ENCODE measurements around the gene CNTLN.

DNA sequence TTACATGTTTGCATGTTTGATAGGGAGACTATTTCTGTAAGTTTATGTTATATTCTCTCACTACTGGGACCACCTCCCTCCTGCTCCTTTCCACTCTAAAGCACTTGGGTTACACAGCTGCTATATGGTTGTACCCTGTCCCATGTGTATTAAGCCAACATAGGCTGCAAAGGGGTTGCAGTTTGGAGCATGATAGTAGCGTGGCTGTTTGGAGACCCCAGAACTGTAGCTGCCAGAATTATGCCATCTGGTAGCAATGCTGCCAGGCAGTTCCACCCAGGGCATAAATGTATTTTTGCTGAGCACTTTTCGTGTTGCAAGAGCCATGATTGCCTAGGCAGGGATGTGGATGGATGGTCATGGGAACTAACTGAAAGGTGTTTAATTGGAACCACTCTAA is 81.8 kb downstream of the CNTLN start:
- TF ChIP-seq, protein P1, sequence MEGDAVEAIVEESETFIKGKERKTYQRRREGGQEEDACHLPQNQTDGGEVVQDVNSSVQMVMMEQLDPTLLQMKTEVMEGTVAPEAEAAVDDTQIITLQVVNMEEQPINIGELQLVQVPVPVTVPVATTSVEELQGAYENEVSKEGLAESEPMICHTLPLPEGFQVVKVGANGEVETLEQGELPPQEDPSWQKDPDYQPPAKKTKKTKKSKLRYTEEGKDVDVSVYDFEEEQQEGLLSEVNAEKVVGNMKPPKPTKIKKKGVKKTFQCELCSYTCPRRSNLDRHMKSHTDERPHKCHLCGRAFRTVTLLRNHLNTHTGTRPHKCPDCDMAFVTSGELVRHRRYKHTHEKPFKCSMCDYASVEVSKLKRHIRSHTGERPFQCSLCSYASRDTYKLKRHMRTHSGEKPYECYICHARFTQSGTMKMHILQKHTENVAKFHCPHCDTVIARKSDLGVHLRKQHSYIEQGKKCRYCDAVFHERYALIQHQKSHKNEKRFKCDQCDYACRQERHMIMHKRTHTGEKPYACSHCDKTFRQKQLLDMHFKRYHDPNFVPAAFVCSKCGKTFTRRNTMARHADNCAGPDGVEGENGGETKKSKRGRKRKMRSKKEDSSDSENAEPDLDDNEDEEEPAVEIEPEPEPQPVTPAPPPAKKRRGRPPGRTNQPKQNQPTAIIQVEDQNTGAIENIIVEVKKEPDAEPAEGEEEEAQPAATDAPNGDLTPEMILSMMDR (IDR thresholded peaks at IDR 0.05; ENCODE audit: insufficient read depth, low read length): no peak
- TF ChIP-seq, protein P2, sequence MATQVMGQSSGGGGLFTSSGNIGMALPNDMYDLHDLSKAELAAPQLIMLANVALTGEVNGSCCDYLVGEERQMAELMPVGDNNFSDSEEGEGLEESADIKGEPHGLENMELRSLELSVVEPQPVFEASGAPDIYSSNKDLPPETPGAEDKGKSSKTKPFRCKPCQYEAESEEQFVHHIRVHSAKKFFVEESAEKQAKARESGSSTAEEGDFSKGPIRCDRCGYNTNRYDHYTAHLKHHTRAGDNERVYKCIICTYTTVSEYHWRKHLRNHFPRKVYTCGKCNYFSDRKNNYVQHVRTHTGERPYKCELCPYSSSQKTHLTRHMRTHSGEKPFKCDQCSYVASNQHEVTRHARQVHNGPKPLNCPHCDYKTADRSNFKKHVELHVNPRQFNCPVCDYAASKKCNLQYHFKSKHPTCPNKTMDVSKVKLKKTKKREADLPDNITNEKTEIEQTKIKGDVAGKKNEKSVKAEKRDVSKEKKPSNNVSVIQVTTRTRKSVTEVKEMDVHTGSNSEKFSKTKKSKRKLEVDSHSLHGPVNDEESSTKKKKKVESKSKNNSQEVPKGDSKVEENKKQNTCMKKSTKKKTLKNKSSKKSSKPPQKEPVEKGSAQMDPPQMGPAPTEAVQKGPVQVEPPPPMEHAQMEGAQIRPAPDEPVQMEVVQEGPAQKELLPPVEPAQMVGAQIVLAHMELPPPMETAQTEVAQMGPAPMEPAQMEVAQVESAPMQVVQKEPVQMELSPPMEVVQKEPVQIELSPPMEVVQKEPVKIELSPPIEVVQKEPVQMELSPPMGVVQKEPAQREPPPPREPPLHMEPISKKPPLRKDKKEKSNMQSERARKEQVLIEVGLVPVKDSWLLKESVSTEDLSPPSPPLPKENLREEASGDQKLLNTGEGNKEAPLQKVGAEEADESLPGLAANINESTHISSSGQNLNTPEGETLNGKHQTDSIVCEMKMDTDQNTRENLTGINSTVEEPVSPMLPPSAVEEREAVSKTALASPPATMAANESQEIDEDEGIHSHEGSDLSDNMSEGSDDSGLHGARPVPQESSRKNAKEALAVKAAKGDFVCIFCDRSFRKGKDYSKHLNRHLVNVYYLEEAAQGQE (IDR thresholded peaks at IDR 0.05; ENCODE audit: insufficient replicate concordance, low read depth): no peak
- no peak for TF ChIP-seq POLR2AphosphoS5 (IDR thresholded peaks at IDR 0.05; ENCODE audit: low read depth)
- no peak for TF ChIP-seq GABPA (IDR thresholded peaks at IDR 0.05; ENCODE audit: low read depth)
- no peak for TF ChIP-seq SPI1 (IDR thresholded peaks at IDR 0.05; ENCODE audit: borderline replicate concordance, low read depth)
